ENCODE data around the gene TMEM256.

The TMEM256 gene

DNA sequence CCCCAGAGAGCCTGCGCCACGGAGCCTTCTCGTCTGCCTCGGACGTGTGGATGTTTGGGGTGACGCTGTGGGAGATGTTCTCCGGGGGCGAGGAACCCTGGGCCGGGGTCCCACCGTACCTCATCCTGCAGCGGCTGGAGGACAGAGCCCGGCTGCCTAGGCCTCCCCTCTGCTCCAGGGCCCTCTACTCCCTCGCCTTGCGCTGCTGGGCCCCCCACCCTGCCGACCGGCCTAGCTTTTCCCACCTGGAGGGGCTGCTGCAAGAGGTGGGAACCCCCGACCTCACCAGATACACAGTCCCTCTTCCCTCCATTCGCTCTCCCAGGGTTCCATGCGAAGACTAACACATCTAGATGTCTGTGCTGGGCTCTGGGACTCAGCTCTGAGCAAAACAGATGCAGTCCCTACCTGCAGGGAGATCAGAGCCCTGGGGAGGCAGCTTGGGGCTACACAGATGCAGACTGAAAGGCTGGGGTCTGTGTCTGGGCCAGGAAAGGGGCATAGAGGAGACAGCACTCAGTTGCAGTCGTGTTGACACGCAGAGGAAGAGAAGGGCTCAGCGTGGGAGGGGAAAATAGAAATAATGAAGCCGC lies 19.3 kb downstream of the TMEM256 start:
- in situ Hi-C loops (cut with MboI; ENCODE audit: low sequenced_read_pairs), result no loop called here

DNA sequence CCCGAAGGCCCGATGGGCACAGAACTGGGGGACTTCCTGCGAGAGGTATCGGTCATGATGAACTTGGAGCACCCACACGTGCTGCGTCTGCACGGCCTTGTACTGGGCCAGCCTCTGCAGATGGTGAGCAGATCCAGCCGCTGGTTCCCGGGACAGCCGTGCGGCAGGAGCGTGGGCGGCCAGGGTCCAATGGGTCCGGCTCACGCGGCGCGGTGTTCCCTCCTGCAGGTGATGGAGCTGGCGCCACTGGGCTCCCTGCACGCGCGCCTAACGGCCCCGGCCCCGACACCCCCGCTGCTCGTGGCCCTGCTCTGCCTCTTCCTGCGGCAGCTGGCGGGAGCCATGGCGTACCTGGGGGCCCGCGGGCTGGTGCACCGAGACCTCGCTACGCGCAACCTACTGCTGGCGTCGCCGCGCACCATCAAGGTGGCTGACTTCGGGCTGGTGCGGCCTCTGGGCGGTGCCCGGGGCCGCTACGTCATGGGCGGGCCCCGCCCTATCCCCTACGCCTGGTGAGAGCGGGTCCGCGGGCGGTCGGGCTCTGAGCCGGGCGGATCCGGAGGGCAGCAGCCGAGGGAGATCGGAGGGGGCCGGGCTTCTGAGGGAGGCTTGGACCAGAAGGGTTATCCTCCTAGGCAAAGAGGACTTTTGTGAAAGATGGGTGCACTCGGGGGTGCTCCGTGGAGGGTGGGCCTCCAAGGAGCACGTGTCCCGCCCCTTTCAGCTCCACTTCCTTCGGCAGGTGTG lies 20.0 kb downstream of the TMEM256 start:
- in situ Hi-C loops (cut with MboI; ENCODE audit: low sequenced_read_pairs), result no loop called here

DNA sequence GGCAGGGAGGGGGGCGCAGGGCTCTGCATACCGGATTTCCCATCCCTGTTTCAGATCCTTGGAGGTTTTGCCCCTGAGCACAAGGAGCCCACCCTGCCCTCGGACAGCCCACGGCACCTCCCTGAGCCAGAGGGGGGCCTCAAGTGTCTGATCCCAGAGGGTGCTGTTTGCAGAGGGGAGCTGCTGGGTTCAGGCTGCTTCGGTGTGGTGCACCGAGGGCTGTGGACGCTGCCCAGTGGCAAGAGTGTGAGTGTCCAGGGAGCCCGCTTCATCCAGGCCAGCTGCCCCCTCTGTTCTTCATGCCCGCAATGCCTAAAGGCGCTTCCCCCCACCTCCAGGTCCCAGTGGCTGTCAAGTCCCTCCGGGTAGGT lies 20.5 kb downstream of the TMEM256 start:
- in situ Hi-C loops (cut with MboI; ENCODE audit: low sequenced_read_pairs), result no loop called here

DNA sequence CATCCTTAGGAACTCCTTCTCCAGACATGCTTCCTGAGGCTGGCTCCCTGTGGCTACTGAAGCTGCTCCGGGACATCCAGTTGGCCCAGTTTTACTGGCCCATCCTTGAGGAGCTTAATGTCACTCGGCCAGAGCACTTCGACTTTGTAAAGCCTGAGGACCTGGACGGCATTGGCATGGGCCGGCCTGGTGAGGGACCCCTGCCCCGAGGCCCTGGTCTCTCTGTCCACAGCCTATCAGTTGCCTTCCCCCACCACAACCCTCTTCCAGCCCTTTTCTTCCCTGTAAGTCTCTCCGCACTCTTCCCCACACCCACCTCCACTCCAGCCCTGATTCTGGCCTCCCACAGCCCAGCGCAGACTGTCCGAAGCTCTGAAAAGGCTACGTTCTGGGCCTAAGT lies 21.0 kb downstream of the TMEM256 start:
- in situ Hi-C loops (cut with MboI; ENCODE audit: low sequenced_read_pairs), result no loop called here

DNA sequence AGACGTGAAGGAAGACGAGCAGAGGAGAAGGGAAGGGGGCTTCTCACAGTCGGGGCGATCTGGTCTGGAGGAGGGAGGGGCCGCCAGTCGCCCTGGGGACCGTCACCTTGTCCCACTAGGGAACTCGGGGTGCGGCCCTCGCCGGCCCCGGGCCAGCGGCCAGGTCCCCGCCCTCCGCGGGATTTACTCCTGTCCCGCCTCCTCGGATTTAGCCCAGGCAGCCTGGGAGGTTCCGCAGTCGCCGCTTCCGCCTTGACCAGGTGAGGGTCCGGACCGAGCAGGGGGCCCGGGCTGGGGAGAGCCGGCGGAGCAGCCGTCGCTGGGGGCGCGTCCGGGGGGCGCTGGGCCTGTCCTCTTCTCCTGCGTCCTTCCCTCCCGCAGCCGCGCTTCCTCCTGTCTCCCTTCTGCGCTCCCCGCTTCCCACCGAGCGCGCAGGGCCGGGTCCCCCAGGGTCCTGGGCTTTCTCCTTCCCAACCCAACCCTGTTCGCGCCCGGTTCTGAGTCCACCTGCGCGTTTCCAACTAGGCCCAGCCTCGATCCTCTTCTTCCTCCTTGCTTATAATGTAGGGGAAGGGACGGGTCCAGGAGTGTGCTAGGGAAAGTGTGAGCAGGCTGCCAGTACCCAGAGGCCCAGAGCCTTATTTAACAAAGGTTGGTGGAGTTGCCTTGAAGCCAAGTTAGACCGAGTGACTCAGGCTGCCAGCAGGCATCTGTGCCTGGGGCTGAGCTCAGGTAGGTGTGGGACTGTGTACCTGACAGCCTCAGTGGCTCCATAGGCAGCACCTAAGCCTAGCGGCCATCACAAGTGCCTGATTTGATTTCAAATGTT lies 22.8 kb downstream of the TMEM256 start, which contains the start of gene TNK1:
TNK1 (plus strand) TSS at position 235 of the 829 bp plus-strand sequence. CDS start 1,838 bp downstream, outside the sequence.
- in situ Hi-C loops (cut with MboI; ENCODE audit: low sequenced_read_pairs), result no loop called here

DNA sequence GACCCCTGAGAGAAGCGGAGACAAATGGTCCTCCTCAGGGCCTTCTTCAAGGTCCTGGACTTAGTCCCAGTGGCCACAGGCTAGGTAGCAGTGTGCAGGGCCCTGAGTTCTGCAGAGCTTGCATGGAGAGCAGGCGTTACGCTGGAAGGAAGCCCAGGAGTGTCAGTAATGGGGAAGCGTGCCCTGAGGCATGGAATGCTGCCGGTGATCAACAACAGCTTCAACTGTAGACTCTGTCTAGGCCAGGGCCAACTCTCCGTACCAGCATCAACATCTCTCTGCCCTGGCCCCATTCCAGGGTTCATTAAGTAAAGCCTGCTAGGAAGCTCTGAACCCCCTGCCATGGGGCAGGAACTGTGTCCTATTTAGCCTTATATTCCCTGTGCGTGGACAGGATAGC lies 23.6 kb downstream of the TMEM256 start:
- in situ Hi-C loops (cut with MboI; ENCODE audit: low sequenced_read_pairs), result no loop called here

DNA sequence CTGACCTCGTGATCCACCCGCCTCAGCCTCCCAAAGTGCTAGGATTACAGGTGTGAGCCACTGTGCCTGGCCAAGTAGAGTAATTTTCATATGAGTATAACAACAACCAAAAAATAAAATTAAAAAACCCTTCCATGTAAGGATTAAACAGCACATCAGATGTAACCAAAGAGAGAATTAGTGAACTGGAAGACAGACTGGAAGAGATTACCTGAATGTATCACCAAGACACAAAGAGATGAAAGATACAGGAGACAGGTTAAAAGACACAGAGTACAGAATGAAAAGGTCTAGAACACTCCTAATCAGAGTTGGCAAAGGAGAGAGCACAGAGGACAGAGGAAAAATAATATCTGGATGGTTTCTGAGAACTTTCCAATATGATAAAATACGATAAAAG lies 24.8 kb downstream of the TMEM256 start:
- in situ Hi-C loops (cut with MboI; ENCODE audit: low sequenced_read_pairs), result no loop called here

DNA sequence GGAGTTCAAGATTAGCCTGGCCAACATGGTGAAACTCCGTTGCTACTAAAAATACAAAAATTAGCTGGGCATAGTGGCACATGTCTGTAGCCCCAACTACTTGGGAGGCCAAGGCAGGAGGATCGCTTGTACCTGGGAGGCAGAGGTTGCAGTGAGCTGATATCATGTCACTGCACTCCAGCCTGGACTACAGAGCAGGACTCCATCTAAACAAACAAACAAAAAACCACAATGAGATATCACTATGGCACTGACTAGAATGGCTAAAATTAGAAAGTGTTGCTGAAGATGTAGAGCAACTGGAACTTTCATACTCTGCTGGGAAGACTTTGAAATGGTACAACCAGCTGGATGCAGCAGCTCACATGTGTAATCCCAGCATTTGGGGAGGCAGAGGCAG lies 29.5 kb downstream of the TMEM256 start:
- in situ Hi-C loops (cut with MboI; ENCODE audit: low sequenced_read_pairs), result loop anchor here (25.0 kb wide), 1 partner anchor 163 kb away; the partner anchor contains the start of gene TNFSF12

DNA sequence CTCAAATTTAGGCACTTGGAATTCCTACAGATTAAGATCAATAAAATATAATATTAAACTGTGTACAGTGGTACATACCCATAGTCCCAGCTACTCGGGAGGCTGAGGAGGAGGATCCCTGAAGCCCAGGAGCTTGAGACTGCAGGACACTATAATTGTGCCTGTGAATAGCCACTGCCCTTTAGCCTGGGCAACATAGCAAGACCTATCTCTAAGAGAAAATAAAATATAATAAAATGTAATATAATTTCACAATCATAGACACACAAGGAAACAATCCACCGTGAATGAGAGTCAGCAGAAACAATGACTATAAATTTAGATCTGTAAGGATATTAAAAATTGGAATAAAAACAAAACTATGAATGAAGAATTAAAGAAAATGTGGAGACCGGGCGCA lies 33.0 kb downstream of the TMEM256 start:
- in situ Hi-C loops (cut with MboI; ENCODE audit: low sequenced_read_pairs), result loop anchor here (25.0 kb wide), 1 partner anchor 166 kb away; the partner anchor contains the start of gene TNFSF12

DNA sequence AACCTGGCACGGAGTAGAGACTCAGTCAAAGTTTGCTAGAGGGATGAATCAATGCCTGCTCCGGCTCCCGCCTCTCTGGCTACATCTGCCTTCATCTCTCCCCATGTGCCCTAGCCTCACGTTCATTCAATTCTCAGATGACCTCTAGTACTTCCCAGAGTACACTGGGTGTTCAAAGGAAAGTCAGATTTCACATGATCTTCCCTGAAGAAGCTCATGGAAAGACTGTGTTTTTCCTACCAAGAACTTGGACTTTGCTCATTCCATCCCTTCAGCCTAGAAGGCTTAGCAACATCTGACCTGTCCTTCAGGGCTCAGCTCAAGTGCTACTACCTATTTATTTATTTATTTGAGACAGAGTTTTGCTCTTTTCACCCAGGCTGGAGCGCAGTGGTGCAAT lies 34.1 kb downstream of the TMEM256 start:
- in situ Hi-C loops (cut with MboI; ENCODE audit: low sequenced_read_pairs), result loop anchor here (25.0 kb wide), 1 partner anchor 167 kb away; the partner anchor contains the start of gene TNFSF12

DNA sequence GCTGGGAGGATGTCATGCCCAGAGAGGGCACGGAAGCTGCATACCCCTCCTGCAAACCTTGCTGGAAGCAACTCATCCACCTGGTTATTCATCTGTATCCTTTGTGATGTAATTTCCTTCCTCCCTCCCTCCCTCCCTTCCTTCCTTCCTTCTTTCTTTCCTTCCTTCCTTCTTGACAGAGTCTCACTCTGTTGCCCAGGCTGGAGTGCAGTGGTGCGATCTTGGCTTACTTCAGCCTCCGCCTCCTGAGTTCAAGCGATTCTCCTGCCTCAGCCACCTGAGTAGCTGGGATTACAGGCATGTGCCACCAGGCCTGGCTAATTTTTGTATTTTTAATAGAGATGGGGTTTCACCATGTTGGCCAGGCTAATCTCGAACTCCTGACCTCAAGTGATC lies 35.3 kb downstream of the TMEM256 start:
- in situ Hi-C loops (cut with MboI; ENCODE audit: low sequenced_read_pairs), result loop anchor here (25.0 kb wide), 1 partner anchor 169 kb away; the partner anchor contains the start of gene TNFSF12

DNA sequence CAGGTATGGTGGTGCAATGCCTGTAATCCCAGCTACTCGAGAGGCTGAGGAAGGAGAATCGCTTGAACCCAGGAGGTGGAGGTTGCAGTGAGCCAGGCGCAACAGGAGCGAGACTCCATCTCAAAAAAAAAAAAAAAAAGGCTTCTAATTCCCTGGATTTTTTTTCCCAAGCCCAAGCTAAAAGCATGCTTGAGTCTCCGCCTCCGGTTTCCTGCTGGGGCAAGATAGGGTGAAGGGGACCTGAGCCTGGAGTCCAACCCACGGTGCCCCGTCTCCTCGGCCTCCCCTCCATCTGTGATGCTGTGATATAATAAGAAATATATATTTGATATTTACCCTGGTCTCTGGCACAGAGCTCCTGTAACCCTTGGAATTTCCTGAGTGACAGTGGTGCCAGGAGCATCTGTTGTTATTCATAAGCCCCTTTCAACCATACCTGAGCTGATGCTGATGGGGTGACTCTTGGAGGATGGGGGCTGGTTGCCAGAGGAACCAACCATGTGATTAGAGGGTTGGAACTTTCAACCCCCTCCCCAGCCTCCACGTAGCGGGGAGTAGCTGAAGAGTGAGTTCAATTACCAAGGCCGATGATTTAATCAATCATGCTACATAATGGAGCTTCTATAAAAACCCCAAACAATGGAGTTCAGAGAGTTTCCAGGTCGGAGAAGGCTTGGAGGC lies 35.8 kb downstream of the TMEM256 start:
- in situ Hi-C loops (cut with MboI; ENCODE audit: low sequenced_read_pairs), result loop anchor here (25.0 kb wide), 1 partner anchor 169 kb away; the partner anchor contains the start of gene TNFSF12

DNA sequence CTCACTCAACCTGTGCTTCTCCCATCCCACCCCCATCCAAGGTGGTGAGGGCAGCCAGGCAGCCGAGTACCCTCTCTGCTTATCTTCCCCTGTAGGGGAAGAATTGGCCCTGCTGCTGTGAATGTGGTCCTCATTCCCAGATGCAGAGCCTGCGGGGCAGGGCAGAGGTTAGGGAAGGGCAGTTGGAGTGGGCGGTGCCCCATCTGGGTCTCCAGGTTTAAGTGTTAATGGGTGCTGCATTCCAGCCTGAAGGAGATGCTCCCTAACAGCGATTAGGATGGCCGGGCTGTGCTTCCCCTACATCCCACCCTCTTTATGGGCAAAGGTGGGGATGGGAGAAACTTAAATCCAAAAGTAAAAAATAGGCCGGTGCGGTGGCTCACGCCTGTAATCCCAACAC lies 36.8 kb downstream of the TMEM256 start:
- in situ Hi-C loops (cut with MboI; ENCODE audit: low sequenced_read_pairs), result loop anchor here (25.0 kb wide), 1 partner anchor 170 kb away; the partner anchor contains the start of gene TNFSF12

DNA sequence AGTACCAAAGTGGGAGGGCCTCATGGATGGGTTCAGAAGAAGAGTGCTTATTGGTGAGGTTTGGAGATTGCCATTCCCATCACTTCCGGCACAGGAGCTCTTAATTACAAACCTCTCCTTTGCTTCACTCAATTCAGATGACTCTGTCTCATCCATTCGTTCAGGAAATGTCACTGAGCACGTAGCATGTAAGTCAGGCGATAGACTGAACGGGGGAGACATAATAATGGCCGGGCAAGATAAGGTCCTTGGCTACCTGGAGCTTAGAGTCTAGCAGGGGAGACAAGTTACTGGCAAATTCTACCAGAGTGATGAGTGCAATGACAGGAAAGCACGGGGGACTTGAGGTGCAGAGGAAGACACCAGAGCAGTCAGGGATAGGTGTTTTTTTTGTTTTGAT lies 37.9 kb downstream of the TMEM256 start:
- in situ Hi-C loops (cut with MboI; ENCODE audit: low sequenced_read_pairs), result loop anchor here (25.0 kb wide), 1 partner anchor 171 kb away; the partner anchor contains the start of gene TNFSF12

DNA sequence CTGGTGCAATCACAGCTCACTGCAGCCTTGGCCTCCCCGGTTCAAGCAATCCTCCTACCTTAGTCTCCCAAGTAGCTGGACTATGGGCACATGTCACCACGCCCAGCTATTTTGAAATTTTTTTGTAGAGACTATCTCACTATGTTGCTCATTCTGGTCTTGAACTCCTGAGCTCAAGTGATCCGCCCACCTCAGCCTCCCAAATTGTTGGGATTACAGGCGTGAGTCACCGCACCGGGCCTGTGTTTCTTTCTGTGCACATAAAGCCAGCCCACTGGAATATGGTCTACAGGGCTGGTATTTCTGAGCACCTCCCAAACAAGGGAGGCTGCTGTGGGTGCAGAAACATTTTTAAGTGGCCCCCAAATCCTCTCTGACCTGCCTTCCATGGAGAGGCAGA lies 40.6 kb downstream of the TMEM256 start:
- in situ Hi-C loops (cut with MboI; ENCODE audit: low sequenced_read_pairs), result loop anchor here (25.0 kb wide), 1 partner anchor 174 kb away; the partner anchor contains the start of gene TNFSF12

DNA sequence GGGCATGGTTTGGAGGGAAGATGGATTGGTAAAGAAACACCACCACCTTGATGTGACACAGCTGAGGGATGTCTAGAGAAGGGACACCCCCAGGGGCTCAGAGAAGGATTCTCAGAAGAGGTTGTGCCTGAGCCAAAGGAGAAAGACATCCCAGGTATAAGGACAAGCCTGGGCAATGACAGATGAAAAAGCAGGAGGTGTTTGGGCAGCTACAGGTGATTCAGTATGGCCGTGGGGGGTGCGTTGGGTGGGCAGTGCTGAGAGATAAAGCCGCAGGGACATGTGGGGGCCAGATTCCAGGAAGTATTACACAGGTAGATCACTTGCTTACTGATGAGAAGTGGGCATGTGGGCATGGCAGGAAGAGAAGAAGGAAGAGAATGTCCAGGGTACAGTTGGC lies 42.0 kb downstream of the TMEM256 start:
- in situ Hi-C loops (cut with MboI; ENCODE audit: low sequenced_read_pairs), result loop anchor here (25.0 kb wide), 1 partner anchor 175 kb away; the partner anchor contains the start of gene TNFSF12

DNA sequence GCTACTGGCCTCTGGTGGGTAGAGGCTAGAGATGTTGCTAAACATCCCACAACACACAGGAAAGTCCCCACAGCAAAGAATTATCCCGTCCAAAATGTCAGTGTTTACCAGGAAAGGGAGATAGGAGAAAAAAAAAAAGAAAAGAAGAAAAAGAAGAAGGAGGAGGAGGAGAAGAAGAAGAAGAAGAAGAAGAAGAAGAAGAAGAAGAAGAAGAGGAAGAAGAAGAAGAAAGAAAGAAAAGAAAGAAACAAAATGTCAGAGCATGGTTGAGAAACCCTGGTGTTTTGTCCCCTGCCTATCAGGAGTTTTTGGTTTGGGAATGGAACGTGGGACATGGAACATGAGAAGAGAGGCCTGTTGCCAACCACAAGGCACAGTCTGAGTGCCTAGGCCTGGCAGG lies 46.5 kb downstream of the TMEM256 start:
- in situ Hi-C loops (cut with MboI; ENCODE audit: low sequenced_read_pairs), result loop anchor here (25.0 kb wide), 1 partner anchor 180 kb away; the partner anchor contains the start of gene TNFSF12

DNA sequence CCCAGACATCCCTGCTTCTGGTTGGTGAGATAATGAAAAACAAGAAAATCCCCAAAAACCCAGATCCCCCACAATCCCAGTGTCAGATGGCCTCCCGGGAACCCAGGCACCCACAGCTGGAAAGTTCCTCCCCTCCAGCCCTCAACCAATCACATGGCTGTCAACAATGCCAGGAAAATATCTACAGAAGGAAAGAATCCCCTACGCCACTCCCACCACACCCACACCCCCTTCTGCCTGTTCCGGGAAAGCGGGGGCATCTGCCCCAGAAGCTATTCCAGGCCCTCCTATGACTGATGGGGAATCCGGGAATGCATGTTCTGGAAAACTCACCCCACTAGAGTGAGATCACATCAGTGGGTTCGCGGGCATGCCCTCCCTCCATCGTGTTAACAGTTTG lies 47.1 kb downstream of the TMEM256 start:
- in situ Hi-C loops (cut with MboI; ENCODE audit: low sequenced_read_pairs), result loop anchor here (25.0 kb wide), 1 partner anchor 181 kb away; the partner anchor contains the start of gene TNFSF12

DNA sequence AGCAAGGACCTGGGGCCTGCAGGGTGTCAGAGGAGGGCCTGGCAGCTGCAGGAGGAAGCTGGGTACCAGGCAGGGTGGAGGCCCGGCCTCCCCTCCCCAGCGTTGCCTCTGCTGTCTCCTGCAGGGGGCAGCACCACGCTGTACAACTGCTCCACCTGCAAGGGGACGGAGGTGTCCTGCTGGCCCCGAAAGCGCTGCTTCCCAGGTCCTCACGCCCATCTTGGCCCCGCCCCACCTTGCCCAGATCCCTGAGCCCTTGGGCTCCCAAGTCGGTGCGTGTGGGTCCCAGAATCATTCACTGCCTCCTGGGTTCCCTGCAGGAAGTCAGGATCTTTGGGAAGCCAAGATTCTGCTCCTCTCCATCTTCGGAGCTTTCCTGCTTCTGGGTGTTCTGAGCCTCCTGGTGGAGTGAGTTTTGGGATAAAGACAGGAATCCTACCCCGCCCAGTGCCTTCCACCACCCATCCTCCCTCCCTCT lies 47.8 kb downstream of the TMEM256 start:
- in situ Hi-C loops (cut with MboI; ENCODE audit: low sequenced_read_pairs), result loop anchor here (25.0 kb wide), 1 partner anchor 181 kb away; the partner anchor contains the start of gene TNFSF12

DNA sequence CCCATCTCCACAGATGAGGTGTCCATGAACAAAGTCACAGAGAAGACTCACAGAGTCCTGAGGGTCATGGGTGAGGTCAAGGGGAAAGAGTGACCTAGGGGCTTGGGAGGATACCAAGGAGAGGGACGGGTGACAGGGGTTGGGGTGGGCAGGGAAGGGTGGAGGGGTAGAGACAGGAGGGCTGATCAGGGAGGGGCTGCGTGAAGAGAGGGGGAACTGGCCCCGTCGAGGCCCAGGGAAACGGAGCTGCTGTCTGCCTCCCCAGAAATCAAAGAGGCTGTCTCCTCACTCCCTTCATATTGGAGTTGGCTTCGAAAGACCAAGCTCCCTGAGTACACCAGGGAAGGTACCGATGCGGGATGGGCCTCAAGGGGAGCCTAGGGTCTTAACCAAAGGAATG lies 48.3 kb downstream of the TMEM256 start:
- in situ Hi-C loops (cut with MboI; ENCODE audit: low sequenced_read_pairs), result loop anchor here (25.0 kb wide), 1 partner anchor 182 kb away; the partner anchor contains the start of gene TNFSF12
